Ramos (cell line): Measurements from ENCODE around the gene MATCAP1.

Experiments used
- in situ Hi-C: fragments of 300-500 bp; cut with MboI; formaldehyde crosslinking; loops from one replicate; pipeline ENCODE4 v1.14.3; 2022; ENCODE audit warnings: low sequenced_read_pairs; ENCODE audit not compliant: unreplicated experiment

MATCAP1 gene

DNA sequence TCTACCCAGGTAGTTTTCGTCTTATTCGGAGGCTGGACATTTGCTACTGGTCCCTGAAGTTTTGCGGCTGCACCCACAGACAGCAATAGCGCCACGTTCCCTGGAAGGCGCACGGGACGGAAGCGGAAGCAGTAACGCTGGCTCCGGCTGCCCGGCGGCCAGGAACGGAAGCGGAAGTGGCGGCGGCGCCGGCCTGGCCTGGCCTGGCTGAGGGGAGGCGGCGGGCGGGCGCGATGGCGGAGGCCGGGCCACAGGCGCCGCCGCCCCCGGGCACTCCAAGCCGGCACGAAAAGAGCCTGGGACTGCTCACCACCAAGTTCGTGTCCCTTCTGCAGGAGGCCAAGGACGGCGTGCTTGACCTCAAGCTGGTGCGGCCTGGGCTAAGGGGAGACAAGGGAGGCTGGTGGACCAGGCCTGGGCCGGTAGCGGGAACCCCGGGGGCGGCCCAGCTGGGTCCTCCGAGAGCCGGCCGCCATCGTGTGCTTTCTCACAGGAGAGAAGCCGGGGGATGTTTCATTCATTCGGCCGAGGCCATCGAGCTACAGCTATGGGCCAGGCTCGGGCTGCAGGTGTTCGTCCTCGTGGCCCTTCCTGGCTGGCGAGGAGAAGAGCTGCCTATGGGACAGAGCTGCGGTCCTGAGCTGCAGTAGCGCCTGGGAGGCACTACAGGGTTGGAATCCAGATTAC is 8.4 kb upstream of the MATCAP1 start, which contains the start of gene E2F4:
E2F4 (plus strand) TSS at position 161 of the 687 bp plus-strand sequence; CDS start at position 234, 73 bp downstream.
- in situ Hi-C loops = no loop called here

DNA sequence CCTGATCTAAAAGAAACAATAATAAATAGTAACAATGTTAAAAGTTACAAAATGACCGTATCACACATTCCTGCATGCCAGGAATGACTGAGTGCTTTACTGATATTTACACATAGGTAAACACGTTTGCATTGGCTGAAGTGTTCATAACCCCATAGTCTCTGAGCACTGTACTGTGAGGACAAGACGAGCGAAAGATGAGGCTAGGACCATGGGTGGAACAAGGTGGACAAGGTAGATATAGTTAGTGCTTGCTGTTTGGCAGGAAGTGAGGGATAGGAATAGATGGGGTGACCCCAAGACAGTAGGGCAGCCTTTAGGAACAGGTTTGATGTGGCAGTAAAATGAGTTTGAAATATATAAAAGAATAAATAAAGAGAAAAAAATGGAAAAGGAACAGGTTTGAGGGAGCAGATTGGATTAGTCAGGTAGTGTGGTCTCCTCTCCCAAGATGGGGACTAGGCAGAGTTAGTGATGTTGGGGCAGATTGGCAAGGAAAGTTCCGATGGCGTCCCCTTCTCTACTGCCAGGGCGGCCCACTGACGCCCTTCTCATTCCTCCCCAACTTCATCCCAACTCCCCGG is 7.7 kb upstream of the MATCAP1 start:
- in situ Hi-C loops = no loop called here

DNA sequence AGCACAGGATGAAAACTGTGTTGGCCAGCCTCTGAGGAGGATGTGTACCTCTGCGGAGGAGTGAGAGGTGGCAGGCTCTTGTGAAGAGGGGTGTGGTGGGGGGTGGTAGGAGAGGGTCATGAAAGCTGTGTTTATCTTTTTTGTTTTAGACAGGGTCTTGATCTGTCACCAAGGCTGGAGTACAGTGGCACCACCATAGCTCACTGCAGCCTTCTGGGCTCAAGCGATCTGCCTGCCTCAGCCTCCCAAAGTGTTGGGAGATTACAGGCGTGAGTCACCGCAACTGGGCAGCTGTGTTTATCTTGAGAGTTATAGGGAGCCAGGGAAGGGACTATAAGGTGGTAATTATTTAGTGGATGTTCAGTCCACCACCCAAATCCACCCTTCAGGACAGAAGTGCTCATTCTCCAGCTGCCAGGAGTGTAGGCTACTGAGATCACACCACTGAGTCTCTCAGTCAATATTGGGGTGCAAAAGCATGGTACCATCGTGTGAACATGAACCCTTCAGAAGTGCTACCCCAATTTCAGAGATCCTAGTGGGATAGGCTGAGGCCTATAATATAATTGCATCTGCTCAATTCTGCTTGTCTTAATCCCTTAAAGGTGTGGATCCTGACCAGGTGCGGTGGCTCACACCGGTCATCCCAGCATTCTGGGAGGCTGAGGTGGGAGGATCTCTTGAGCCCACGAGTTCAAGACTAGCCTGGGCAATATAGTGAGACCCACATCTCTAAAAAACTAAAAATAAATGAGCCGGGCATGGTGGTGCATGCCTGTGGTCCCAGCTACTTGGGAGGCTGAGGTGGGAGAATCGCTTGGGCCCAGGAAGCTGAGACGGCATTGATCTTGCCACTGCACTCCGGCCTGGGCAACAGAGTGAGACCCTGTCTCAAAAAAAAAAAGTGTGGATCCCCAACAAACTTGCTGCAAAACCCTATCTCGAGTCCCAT is 7.0 kb upstream of the MATCAP1 start:
- in situ Hi-C loops = no loop called here

DNA sequence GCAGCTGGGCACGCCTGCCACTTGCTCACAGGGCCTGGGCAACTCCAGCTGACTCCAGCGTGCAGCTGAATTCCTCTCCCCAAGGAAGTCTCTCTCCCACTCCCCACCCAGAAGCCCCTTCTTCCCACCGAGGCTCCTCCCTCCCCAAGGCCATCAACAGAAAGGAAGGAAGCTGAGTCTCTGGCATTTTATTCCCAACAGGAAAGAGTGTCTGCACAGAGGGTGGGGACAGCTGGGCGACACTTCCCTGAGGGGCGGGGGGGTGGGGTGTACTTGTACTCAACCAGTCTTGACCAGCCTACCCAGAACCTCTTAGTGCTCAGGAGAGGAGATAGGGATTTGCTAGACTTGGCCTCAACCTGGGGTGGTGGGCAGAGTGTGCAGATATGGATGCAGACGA is 6.3 kb upstream of the MATCAP1 start, which contains the start of gene EXOC3L1:
EXOC3L1 (minus strand) TSS at position 96 of the 400 bp plus-strand sequence. CDS start 460 bp downstream, outside the sequence.
- in situ Hi-C loops = no loop called here

DNA sequence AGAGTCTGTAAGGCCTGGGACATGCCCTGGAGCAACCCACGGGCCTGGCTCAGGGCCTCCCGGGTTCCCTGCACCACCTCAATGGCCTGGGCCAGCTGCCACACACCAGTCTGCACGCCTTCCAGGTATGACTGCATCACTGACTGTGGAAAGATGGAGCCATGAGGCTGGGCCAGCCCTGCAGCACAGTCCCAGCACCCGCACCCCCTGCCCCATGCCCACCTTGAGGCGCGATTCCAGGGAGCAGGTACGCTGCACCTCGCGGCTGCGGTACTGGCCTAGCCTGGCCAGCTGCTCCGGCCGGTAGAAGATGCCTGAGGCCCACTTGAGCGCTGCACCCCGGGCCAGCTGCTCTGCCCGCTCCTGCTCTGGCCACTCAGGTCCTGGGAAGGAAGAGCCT is 5.0 kb upstream of the MATCAP1 start:
- in situ Hi-C loops = no loop called here

DNA sequence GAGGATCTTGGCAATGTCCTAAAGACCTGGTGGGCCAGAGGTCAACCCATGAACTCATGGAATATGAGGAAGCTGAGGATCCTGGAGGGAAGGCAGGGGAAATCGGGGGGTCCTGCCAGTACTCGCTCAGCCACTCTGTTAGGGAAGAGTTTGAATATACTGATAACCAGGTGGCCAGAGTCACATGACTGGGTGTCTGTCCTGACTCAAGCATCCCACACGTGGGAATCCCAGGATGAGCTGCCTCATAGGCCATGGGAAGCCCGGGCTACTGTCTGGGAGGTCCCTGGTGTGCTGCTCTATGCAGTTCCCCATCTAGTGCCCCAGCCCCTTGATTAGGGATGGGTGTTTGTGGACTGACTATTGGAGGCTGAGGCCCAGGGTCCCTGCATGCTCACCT is 4.6 kb upstream of the MATCAP1 start:
- in situ Hi-C loops = no loop called here

DNA sequence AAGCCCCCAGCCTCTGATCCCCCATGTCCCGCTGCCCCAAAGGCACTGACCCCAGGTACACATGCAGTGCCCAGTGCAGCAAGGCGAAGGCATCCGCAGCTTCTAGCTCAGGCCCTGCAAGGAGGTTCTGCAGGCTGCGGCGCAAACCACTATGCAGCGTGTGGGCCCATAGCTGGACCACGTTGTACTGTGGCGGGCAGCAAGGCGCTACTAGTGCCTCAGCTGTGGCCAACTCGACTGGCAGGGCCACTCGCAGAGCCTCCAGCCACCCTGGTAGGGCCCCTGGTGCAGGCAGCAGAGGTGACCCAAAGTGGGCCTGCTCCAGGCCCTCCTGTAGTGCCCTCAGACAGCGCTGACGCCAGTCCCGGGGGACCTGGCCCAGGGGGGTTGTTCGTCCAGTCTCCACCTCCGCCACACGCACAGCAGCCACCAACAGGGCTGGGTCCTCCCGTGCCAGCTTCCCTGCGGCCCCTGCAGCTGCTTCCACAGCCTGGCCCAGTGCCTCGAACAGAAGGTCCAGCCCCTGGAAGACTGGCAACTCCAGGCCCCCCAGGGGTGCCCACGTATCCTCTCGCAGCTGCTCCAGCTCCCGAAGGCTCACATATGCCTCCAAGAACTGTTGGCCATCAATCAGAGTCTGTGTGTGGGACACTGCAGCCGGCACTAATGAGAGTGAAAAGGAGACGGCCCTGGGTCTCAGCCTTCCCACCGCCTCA is 3.6 kb upstream of the MATCAP1 start:
- in situ Hi-C loops = no loop called here

DNA sequence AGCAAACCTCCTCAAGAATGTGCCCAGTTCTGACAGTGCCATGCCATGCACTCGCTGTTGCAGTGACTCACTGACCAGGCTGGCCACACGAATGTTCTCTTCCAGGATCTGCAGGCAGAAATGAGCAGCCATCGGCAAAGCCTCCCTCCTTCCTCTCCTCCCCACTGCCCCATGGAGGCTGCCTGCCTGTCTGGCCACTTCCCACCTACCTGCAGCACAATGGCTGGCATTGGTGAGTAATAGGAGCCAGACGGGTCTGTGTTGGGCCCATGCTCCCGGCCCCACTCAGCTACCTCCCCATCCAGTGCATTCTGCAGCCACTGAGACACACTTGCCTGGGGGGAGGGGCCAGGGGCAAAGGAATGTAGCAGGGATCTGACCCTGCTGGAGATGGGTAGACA is 2.8 kb upstream of the MATCAP1 start:
- in situ Hi-C loops = no loop called here

DNA sequence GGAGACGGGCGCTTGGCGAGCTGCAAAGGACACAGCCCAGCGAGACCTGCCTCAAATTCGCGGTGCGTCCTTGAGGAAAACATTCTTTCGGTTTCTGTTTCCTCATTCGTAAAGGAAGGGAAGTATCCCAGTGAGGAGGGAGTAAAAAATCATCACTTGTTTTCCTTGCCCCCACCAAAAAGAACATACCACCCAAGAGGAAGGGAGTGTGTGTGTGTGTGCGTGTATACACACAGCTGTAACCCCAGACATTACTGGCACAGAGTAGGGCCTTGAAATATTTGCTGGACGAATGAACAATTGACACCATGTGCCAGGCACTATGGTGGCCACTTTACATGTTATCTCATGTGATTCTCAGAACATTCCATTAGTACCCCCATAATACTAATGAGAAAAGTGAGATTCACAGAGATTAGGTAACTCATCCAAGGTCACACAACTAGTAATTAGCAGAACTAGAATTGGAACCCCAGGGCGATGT is 1.9 kb upstream of the MATCAP1 start:
- in situ Hi-C loops = no loop called here

DNA sequence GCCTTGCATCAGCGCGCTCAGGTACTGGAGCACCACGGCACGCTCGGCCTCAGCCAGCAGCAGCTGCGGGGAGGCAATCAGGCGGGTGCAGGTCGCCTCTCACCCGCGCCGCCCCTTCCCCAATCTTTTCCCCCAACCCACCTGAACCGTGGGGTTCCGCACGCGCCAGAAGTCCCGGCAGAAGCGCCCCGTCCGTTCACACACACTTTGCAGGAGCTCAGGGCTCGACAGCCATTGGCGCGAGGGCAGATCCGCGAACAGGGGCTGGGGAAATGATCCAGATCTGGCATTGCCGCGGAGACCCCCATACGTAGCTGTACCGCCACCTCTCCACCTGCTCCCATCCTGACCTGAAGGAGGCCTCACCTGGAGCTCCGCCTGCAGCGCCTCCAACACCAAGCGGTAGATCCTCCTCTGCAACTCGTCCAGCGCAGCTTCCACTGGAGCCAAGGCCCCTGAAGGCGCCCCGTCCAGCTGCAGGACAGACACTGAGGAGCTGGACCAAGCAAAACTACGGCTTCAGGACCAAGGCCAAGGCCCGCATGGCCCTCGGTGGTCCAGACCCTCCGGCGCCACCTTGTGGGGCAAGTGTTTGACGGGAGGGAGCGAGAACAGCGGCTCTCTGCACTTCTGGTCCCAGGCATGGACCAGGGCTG is 1.4 kb upstream of the MATCAP1 start:
- in situ Hi-C loops = no loop called here

DNA sequence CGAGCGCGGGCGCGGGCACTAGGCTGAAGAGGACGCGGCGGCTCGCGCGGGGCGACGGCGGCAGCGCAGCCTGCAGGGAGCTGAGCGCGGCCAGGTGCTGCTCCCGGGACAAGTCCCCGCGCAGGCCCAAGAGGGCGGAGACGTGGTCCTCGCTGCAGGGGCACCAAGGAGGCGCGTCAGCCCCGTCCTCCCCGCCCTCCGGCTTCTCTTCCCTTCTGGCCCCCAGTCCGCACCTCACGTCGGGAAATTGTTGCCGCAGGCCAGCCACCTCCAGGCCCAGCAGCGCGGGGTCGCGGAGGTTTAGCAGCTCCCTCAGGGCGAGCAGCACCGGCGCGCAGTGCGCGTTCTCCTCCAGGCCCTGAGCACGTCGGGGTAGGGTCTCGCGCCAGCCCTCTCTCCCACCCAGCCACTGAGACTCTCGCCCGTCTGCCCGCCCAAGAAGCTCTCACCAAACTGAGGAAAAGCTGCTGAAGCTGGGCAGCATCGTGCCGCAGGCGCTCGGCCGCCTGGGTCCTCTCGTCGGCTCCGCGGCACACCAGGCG is 761 bp upstream of the MATCAP1 start:
- in situ Hi-C loops = no loop called here

DNA sequence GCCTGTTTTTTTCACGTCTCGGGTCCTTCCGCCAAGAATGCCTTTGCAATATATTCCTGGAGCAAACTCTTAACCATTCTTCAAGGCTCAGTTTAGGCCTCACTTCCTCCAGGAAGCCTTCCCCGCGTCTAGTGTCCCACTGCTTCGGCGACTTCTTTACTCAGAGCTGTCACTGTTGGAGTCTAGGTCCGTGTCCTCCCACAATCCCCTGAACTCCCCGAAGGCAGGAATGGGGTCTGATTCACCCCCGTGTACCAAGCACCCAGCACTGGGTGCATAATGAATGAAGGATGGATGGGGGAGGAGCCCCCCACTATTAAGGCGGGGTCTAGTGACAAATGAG is 508 bp downstream of the MATCAP1 start:
- in situ Hi-C loops = no loop called here

DNA sequence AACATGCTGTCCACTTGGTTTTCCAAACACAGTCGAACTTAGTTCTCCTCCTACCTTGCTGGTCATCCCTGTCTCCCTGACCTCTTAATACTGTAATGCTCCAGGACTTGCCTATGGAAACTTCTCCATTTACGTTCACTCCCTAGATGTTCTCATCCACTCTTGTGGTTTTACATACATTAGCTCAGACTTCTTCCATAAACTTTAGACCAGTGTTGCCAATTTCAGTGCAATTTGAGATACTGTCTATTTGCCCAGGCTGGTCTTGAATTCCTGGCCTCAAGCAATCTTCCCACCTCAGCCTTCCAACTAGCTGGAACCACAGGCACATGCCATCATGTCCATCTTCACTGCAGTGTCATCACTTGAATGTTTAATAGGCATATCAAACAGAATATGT is 1.5 kb downstream of the MATCAP1 start:
- in situ Hi-C loops = no loop called here

DNA sequence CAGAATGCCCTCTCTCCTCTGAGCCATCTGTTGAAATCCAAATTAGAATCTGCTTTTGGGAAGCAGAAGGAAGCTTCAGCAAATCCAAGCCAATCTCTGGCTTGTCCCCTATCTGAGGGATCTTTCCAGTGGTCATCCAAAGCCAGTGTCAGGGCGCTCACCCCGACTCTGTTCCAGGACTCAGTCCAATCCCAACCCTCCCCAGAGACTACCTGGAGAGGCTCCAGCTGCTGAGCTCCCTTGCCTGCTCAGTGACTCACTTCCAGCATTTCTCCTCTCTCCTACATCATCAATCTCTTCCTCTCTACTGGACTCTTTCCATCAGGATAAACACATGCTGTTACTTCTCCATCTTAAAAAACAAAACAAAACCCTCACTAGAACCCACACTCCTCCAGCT is 2.4 kb downstream of the MATCAP1 start:
- in situ Hi-C loops = no loop called here

DNA sequence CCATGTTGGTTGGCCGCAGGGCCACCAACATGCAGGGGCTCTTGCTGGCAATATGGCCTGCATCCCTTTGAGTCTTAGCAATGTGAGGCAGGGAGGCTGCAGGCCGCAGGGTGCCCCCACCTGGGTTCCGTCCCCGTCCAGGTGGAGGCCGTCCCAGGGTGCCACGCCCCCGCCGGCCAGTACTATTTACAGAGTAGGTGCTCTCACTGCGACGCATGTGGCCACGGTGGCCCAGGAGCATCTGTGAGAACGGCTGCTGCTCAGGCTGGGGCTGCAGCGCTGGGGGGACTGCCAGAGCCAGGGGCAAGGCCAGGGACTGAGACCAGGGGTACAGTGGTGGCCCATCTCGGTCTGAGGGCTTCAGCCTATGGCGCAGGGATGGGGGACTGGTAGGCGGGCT is 3.6 kb downstream of the MATCAP1 start:
- in situ Hi-C loops = no loop called here

DNA sequence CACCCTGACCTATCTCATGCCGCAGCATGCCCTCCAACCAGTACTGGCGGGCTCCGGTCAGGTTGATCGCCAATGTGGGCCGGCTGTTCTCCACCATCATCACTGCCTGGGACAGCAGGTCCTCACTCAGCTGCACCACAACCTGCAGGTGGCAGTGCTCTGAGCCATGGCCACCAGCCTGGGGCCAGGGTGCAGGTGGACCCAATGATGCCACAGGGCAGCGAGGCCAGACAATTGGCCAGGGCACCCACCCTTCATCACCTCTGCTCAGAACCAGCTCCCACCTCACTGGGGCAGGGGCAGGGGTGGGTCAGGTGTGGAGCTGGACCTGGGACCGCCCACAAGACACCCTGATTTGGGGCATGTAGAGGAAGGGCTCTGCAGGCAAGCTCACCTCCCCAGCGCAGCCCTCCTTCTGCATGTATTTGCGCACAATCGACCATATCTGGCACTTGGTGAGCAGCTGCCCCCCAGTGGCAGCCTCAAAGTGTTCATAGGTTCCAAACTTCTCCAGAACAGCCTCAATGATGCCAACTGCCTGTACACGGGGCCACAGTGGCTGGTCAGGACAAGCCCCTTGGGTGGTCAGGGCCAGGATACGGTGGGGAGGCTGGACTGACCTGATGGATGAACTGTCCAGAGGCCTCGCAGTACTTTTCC is 4.2 kb downstream of the MATCAP1 start:
- in situ Hi-C loops = no loop called here

DNA sequence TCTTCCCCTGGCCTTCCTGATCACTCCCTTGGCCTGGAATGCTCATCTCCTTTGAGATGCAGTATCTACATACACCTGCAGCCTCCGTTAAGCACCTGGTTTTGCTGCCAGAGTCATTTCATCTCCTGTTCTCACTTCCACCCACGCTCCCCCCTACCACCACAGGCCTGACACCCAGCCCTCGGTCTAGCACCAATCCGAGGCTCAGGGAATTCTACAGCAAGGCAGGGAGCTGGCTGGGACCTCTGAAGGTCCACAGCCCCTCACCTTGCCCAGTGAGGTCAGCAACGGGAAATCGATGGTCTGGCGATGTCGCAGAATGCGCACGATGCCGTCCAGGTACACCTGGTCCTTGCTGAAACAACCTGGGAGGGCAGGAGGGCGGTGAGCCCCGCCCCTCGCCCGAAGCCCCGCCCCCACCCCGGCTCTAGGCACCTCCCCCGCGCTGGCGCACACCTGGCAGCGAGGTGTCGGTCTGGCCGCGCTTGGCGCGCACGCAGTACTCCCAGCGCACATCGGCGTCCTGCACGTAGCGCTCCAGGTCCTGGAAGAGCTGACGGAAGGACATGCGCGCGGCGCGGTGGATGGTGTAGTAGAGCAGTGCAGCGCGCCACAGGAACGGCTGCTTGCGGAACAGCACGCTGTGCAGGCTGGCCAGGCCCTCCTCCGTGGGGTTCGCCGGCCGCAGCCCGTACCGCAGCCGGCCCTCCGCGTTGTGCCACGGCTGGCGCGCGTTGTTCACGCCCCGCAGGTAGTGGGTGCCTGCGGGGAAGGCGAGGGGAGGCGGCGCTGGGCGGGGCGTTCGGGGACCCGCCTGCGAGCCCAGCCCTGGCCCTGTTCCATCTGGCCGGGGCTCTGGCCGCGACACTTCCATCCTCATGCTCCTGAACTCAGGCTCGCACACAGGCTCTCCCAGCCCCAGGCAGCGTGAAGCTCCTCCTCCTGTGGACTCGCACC is 5.7 kb downstream of the MATCAP1 start:
- in situ Hi-C loops = no loop called here

DNA sequence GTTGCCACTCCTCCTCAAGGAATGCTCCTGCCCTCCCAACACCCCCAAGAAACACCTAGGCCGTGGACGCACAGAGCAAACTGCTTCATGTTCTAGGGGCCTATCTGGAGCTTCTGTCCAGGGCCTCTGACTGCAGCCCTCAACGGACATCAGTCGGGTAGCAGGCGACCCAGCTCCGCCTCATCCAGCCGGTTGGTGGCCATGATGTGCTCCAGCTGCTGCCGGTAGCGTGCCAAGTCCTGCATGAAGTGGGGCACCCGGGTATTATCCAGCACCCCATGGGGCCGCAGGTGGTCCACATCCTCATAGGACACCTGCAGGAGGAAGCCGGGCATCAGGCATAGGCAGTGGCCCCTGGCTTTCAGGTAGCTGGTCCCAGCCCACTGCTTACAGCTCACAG is 7.1 kb downstream of the MATCAP1 start:
- in situ Hi-C loops = no loop called here
